HG02852 (cell line): ENCODE measurements around the gene TPSB2.
"Not testable (repeated sequence)": the region's sequence is repeated elsewhere in the genome, so short reads cannot be mapped to it uniquely, and the experiment has no call there.

Experiments used
- ATAC-seq: cut with Tn5 transposase; IDR thresholded peaks from one replicate; pipeline ENCODE4 v1.9.1; 2021; ENCODE audit warnings: mild to moderate bottlenecking, moderate library complexity; ENCODE audit not compliant: unreplicated experiment

Gene TPSB2

GRCh38 chr16:1206786-1207185 lies 23.2 kb downstream of the TPSB2 start:
- no peak for ATAC-seq

GRCh38 chr16:1206326-1206725 lies 23.7 kb downstream of the TPSB2 start:
- no peak for ATAC-seq

GRCh38 chr16:1204933-1205332 lies 25.1 kb downstream of the TPSB2 start:
- no peak for ATAC-seq

- no peak for ATAC-seq
These were observed 27.7 kb downstream of the TPSB2 start for GRCh38 chr16:1202274-1202673.

GRCh38 chr16:1201444-1201843 lies 28.5 kb downstream of the TPSB2 start:
- ATAC-seq: no peak

GRCh38 chr16:1200014-1200627 lies 29.9 kb downstream of the TPSB2 start:
- ATAC-seq: no peak

- no peak for ATAC-seq
These were observed 30.5 kb downstream of the TPSB2 start for GRCh38 chr16:1199347-1200013.

GRCh38 chr16:1198671-1199346 lies 31.2 kb downstream of the TPSB2 start:
- ATAC-seq: not testable (repeated sequence)

GRCh38 chr16:1198194-1198593 lies 31.8 kb downstream of the TPSB2 start:
- no peak for ATAC-seq

GRCh38 chr16:1197237-1197866 lies 32.6 kb downstream of the TPSB2 start:
- ATAC-seq: no peak

GRCh38 chr16:1196494-1196893 lies 33.5 kb downstream of the TPSB2 start:
- no peak for ATAC-seq

GRCh38 chr16:1195393-1195666 lies 34.7 kb downstream of the TPSB2 start:
- no peak for ATAC-seq

- ATAC-seq: no peak
These were observed 35.2 kb downstream of the TPSB2 start for GRCh38 chr16:1194665-1195392.

- no peak for ATAC-seq
These were observed 36.0 kb downstream of the TPSB2 start for GRCh38 chr16:1193825-1194581.

GRCh38 chr16:1193143-1193824 lies 36.7 kb downstream of the TPSB2 start:
- ATAC-seq: no peak

GRCh38 chr16:1192384-1193073 lies 37.5 kb downstream of the TPSB2 start:
- ATAC-seq: no peak

- not testable (repeated sequence) for ATAC-seq
These were observed 39.2 kb downstream of the TPSB2 start for GRCh38 chr16:1190789-1191188.

- no peak for ATAC-seq
These were observed 40.5 kb downstream of the TPSB2 start for GRCh38 chr16:1189455-1189854.

- ATAC-seq: no peak
These were observed 41.4 kb downstream of the TPSB2 start for GRCh38 chr16:1188432-1189189.
